H1 (cell line): ENCODE data around the gene RRP9. TPM values are rescaled to one million over a fixed set of nuclear protein-coding genes. Genes with fewer than 3 reads are reported as not detected.

Experiments
- BRCA1 ChIP-seq: IDR thresholded peaks from 2 replicates; pipeline ENCODE4 v1.6.1; 2012; ENCODE audit warnings: low read depth, low read length, improper control_type of control experiment
- CBX8 ChIP-seq: fragments of 300-800, 300-1000 bp; sonication (generic); IDR thresholded peaks from 2 replicates; pipeline ENCODE4 v1.7.1; 2016; ENCODE audit warnings: low read depth, low read length, borderline replicate concordance
- CEBPB ChIP-seq: IDR thresholded peaks from 2 replicates; pipeline ENCODE4 v1.6.1; 2012; ENCODE audit warnings: low read depth, low read length
- CHD7 ChIP-seq: fragments of 300-600 bp; sonication (generic); IDR thresholded peaks from 2 replicates; pipeline ENCODE4 v1.7.1; 2012; ENCODE audit warnings: low read length, moderate library complexity, mild to moderate bottlenecking, inconsistent platforms; ENCODE audit not compliant: insufficient replicate concordance
- CTBP2 ChIP-seq: IDR thresholded peaks from 2 replicates; pipeline ENCODE4 v1.7.0; 2011; ENCODE audit warnings: borderline replicate concordance, mild to moderate bottlenecking, moderate library complexity, mixed read lengths, low read length; ENCODE audit not compliant: insufficient read depth, insufficient read length
- HDAC6 ChIP-seq: IDR thresholded peaks from one replicate; pipeline ENCODE4 v1.7.1; 2012; ENCODE audit warnings: low read depth, mild to moderate bottlenecking, inconsistent platforms, low read length, moderate library complexity
- RAD21 ChIP-seq, 2 experiments: IDR thresholded peaks in 1 of 2; conservative IDR thresholded peaks in 1 of 2; 2 replicates each; pipeline ENCODE4 v1.6.1; 2011; ENCODE audit warnings: low read depth in 2 of 2, low read length in 2 of 2, improper control_type of control experiment in 1 of 2, inconsistent platforms in 1 of 2, mild to moderate bottlenecking in 1 of 2, moderate library complexity in 1 of 2
- polyA plus RNA-seq, 7 experiments: library from polyadenylated mRNA; depleted of rRNA in 3 of 7; stranded (reverse) in 5 of 7; unstranded in 2 of 7; fragments of >200 nt in 5 of 7; fragments of 200-250 nt in 2 of 7; gene quantifications; 1 replicate in 5 of 7; 2 replicates in 1 of 7; 4 replicates in 1 of 7; pipeline versions ENCODE4 v1.2.1 to v1.2.3, GENCODE V29; 2011 to 2013; ENCODE audit warnings: missing spikeins in 2 of 7, mixed read lengths in 2 of 7
- total RNA-seq: library from RNA; stranded (reverse); fragmentation: NEBNext Ultra II Directional; extraction: Animal tissue kit (Norgen Biotek cat#: 25700); gene quantifications from 2 replicates; pipeline ENCODE4 v1.2.1, GENCODE V29; 2021
- TF ChIP-seq, protein P1 (sequence below): IDR thresholded peaks from 2 replicates; pipeline ENCODE4 v1.6.1; 2012; ENCODE audit warnings: inconsistent platforms

RRP9 gene
- total and polyA plus RNA-seq, 2 of the 8 experiments (the other 6 are each of a cell fraction or from before 2014, with no cell fraction given): 55.6 to 68.9 TPM

DNA sequence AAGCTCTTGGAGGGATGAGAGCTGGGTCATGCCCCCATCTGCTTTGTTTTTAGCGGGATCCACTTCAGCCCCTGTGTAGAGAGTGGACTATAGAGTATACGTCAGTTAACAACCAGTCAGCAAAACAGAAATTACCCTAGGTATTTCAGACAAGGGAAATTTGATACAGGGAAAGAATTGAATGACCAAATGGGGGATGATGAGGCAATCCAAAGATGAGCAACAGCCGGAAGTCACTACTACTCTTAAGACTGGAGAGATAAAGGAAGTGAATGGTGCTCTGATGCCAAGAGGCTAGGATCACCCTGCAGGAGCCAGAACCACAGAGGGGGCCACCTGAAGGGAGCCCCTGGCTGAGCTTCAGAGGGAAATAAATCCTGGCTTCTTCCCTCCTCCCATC lies 11.7 kb upstream of the RRP9 start (continued):
- TF ChIP-seq CHD7 (no peak), HDAC6 (no peak), BRCA1 (no peak), CBX8 (no peak), CEBPB (no peak), CTBP2 (no peak), RAD21 (IDR thresholded peaks at IDR 0.05 in 1 of 2, conservative IDR thresholded peaks at IDR 0.05 in 1 of 2; ENCODE audit: low read depth in 2 of 2, low read length in 2 of 2) (no peak)
- TF ChIP-seq, protein P1, sequence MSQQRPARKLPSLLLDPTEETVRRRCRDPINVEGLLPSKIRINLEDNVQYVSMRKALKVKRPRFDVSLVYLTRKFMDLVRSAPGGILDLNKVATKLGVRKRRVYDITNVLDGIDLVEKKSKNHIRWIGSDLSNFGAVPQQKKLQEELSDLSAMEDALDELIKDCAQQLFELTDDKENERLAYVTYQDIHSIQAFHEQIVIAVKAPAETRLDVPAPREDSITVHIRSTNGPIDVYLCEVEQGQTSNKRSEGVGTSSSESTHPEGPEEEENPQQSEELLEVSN: no peak
